ENCODE data around the gene ZFP64.
"Not testable (repeated sequence)": the region's sequence is repeated elsewhere in the genome, so short reads cannot be mapped to it uniquely, and the experiment has no call there.

DNA sequence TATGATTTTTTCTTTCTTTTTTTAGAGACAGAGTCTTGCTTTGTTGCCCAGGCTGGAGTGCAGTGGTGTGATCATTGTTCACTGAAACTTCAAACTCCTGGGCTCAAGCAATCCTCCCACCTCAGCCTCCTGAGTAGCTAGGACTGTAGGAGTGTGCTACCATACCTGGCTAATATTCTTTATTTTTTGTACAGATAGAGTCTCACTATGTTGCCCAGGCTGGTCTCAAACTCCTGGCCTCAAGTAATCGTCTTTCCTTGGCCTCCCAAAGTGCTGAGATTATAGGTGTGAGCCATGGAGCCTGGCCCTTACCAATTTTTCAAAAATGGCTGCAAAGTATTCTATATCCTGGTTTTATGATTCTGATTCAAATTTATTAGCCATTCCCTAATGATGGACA, 37.8 kb upstream of the ZFP64 start:
- TF ChIP-seq, protein P1, sequence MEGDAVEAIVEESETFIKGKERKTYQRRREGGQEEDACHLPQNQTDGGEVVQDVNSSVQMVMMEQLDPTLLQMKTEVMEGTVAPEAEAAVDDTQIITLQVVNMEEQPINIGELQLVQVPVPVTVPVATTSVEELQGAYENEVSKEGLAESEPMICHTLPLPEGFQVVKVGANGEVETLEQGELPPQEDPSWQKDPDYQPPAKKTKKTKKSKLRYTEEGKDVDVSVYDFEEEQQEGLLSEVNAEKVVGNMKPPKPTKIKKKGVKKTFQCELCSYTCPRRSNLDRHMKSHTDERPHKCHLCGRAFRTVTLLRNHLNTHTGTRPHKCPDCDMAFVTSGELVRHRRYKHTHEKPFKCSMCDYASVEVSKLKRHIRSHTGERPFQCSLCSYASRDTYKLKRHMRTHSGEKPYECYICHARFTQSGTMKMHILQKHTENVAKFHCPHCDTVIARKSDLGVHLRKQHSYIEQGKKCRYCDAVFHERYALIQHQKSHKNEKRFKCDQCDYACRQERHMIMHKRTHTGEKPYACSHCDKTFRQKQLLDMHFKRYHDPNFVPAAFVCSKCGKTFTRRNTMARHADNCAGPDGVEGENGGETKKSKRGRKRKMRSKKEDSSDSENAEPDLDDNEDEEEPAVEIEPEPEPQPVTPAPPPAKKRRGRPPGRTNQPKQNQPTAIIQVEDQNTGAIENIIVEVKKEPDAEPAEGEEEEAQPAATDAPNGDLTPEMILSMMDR (IDR thresholded peaks at IDR 0.05) = not testable (repeated sequence)
- not testable (repeated sequence) for TF ChIP-seq POLR2A (IDR thresholded peaks at IDR 0.05)
